PFSK-1 (cell line): ENCODE results near the gene MAEA.

Source experiments
- FOXP2 ChIP-seq: optimal IDR thresholded peaks from 2 replicates; pipeline ENCODE3; 2011; ENCODE audit warnings: borderline replicate concordance, control low read depth, inconsistent platforms; ENCODE audit not compliant: insufficient read depth; ENCODE audit errors: extremely low read length, extremely low read depth
- POLR2AphosphoS5 ChIP-seq: IDR thresholded peaks from 2 replicates; pipeline ENCODE4 v1.6.1; 2012; ENCODE audit warnings: low read depth, mild to moderate bottlenecking, control low read depth, low read length, moderate library complexity
- REST ChIP-seq, 2 experiments: IDR thresholded peaks; 2 replicates each; pipeline versions ENCODE4 v1.6.1 to v1.8.0; 2011 to 2012; ENCODE audit warnings: low read depth in 2 of 2, low read length in 2 of 2, control low read depth in 1 of 2, inconsistent platforms in 1 of 2, mild to moderate bottlenecking in 1 of 2, moderate library complexity in 1 of 2; ENCODE audit not compliant: insufficient read depth in 1 of 2
- SIN3A ChIP-seq: IDR thresholded peaks from 2 replicates; pipeline ENCODE4 v1.6.1; 2012; ENCODE audit warnings: mild to moderate bottlenecking, low read length, moderate library complexity, borderline replicate concordance; ENCODE audit not compliant: insufficient read depth
- TAF1 ChIP-seq: IDR thresholded peaks from 2 replicates; pipeline ENCODE4 v1.6.1; 2012; ENCODE audit warnings: low read length, control low read depth, borderline replicate concordance; ENCODE audit not compliant: insufficient read depth

Gene MAEA

GRCh38 chr4:1328267-1329155, 38.8 kb downstream of the MAEA start:
- TF ChIP-seq REST (IDR thresholded peaks at IDR 0.05; ENCODE audit: insufficient read depth in 1 of 2, low read depth in 2 of 2, low read length in 2 of 2), result no peak
- TF ChIP-seq FOXP2, result no peak
- TF ChIP-seq TAF1, result no peak
- TF ChIP-seq SIN3A, result no peak
- no peak for TF ChIP-seq POLR2AphosphoS5

- TF ChIP-seq FOXP2, result no peak
- TF ChIP-seq SIN3A, result no peak
- TF ChIP-seq POLR2AphosphoS5, result no peak
- TF ChIP-seq REST (IDR thresholded peaks at IDR 0.05; ENCODE audit: insufficient read depth in 1 of 2, low read depth in 2 of 2, low read length in 2 of 2), result no peak
Measured at GRCh38 chr4:1329408-1330371, 40.0 kb downstream of the MAEA start.

- TF ChIP-seq FOXP2 (no peak), REST (IDR thresholded peaks at IDR 0.05; ENCODE audit: insufficient read depth in 1 of 2, low read depth in 2 of 2, low read length in 2 of 2) (no peak), TAF1 (no peak), POLR2AphosphoS5 (no peak), SIN3A (no peak)
Measured at GRCh38 chr4:1330761-1331590, 41.3 kb downstream of the MAEA start.

GRCh38 chr4:1331591-1332353, 42.1 kb downstream of the MAEA start:
- TF ChIP-seq TAF1 (no peak), REST (IDR thresholded peaks at IDR 0.05; ENCODE audit: insufficient read depth in 1 of 2, low read depth in 2 of 2, low read length in 2 of 2) (no peak), SIN3A (no peak), FOXP2 (no peak), POLR2AphosphoS5 (no peak)
